ENCODE data around the gene ZSWIM6. TPM values are rescaled to one million over a fixed set of nuclear protein-coding genes. Genes with fewer than 3 reads are reported as not detected.

ZSWIM6 gene
- total RNA-seq, 8 experiments from 2014 or later, result 8.2 to 54.3 (median 20.2) TPM

GRCh38 chr5:61501971-61502370 is 169.9 kb downstream of the ZSWIM6 start:
- no peak overlapping the region for H3K4me3 ChIP-seq
- peaks cover 2 to 43% of the 10 kb centered on the region in 2 donors for H3K4me1 ChIP-seq (replicated peaks in 1 of 2)
- in situ Hi-C loops (cut with MboI; ENCODE audit: low pct_unique_long_range_greater_than_20kb in 2 of 9, low sequenced_read_pairs in 9 of 9, unreplicated experiment in 9 of 9), result no loop called here
- 60 to 100% (median 98%) methylated on average over 1 to 3 of the region's 3 CpGs; no CpG with 5 or more reads in 2 of the 10 experiments for WGBS, 10 experiments
- no peak for ATAC-seq (replicated peaks in 6 of 8)
- H3K27ac ChIP-seq, result no peak overlapping the region

GRCh38 chr5:61504143-61504770 is 172.2 kb downstream of the ZSWIM6 start:
- WGBS, 10 experiments, result 33 to 100% (median 93%) methylated on average over 1 of the region's 1 CpG; no CpG with 5 or more reads in 2 of the 10 experiments
- in situ Hi-C loops (cut with MboI; ENCODE audit: low pct_unique_long_range_greater_than_20kb in 2 of 9, low sequenced_read_pairs in 9 of 9, unreplicated experiment in 9 of 9), result no loop called here

GRCh38 chr5:61505281-61505680 is 173.2 kb downstream of the ZSWIM6 start:
- no peak overlapping the region for H3K4me3 ChIP-seq
- peaks cover 0 to 27% of the 10 kb centered on the region in 2 donors for H3K4me1 ChIP-seq (replicated peaks in 1 of 2)
- in situ Hi-C loops (cut with MboI; ENCODE audit: low pct_unique_long_range_greater_than_20kb in 2 of 9, low sequenced_read_pairs in 9 of 9, unreplicated experiment in 9 of 9), result no loop called here
- ATAC-seq (replicated peaks in 6 of 8), result no peak
- H3K27ac ChIP-seq, result no peak overlapping the region

More at GRCh38 chr5:61504143-61504770, 172.2 kb downstream of the ZSWIM6 start:
- Histone ChIP-seq H3K4me3 (no peak overlapping the region), H3K27ac (no peak overlapping the region), H3K4me1 (replicated peaks in 1 of 2) (peaks cover 0 to 27% of the 10 kb centered on the region in 2 donors)
- peak in 5 of 8 experiments; percentile 81 to 97 (median 92) for ATAC-seq (replicated peaks in 6 of 8)

- H3K27ac ChIP-seq, result no peak overlapping the region
- in situ Hi-C loops (cut with MboI; ENCODE audit: low pct_unique_long_range_greater_than_20kb in 2 of 9, low sequenced_read_pairs in 9 of 9, unreplicated experiment in 9 of 9), result no loop called here
These were observed 175.2 kb downstream of the ZSWIM6 start for GRCh38 chr5:61507232-61507631.

GRCh38 chr5:61516946-61517345 is 184.9 kb downstream of the ZSWIM6 start:
- in situ Hi-C loops (cut with MboI; ENCODE audit: low pct_unique_long_range_greater_than_20kb in 2 of 9, low sequenced_read_pairs in 9 of 9, unreplicated experiment in 9 of 9), result no loop called here
- H3K4me1 ChIP-seq (replicated peaks in 1 of 2), result peaks cover 0 to 3% of the 10 kb centered on the region in 2 donors
- 91 to 100% (median 98%) methylated on average over 2 of the region's 2 CpGs for WGBS, 10 experiments
- H3K27ac ChIP-seq, result no peak overlapping the region
- no peak for ATAC-seq (replicated peaks in 6 of 8)
- no peak overlapping the region for H3K4me3 ChIP-seq

More at GRCh38 chr5:61507232-61507631, 175.2 kb downstream of the ZSWIM6 start:
- peak in 3 of 8 experiments; percentile 64 to 71 (median 71) for ATAC-seq (replicated peaks in 6 of 8)
- Histone ChIP-seq H3K4me1 (replicated peaks in 1 of 2) (peaks cover 0 to 23% of the 10 kb centered on the region in 2 donors), H3K4me3 (no peak overlapping the region)

- no peak for ATAC-seq (replicated peaks in 6 of 8)
- no peak overlapping the region for H3K4me3 ChIP-seq
- 67 to 100% (median 88%) methylated on average over 1 to 6 of the region's 7 CpGs for WGBS, 10 experiments
- H3K4me1 ChIP-seq (replicated peaks in 1 of 2), result peaks cover 11 to 12% of the 10 kb centered on the region in 2 donors
- in situ Hi-C loops (cut with MboI; ENCODE audit: low pct_unique_long_range_greater_than_20kb in 2 of 9, low sequenced_read_pairs in 9 of 9, unreplicated experiment in 9 of 9), result no loop called here
- no peak overlapping the region for H3K27ac ChIP-seq
These were observed 187.7 kb downstream of the ZSWIM6 start for GRCh38 chr5:61519728-61520277.

- in situ Hi-C loops (cut with MboI; ENCODE audit: low pct_unique_long_range_greater_than_20kb in 2 of 9, low sequenced_read_pairs in 9 of 9, unreplicated experiment in 9 of 9), result no loop called here
- Histone ChIP-seq H3K4me3 (no peak overlapping the region), H3K4me1 (replicated peaks in 1 of 2) (peaks cover 29 to 34% of the 10 kb centered on the region in 2 donors), H3K27ac (peak overlapping the region in 1 of 2 donors; percentile 11)
- 94 to 100% (median 100%) methylated on average over 1 to 2 of the region's 2 CpGs; no CpG with 5 or more reads in 5 of the 10 experiments for WGBS, 10 experiments
- peak in 1 of 8 experiments; percentile 31 for ATAC-seq (replicated peaks in 6 of 8)
These were observed 191.0 kb downstream of the ZSWIM6 start for GRCh38 chr5:61523073-61523472.

GRCh38 chr5:61523997-61524396 is 191.9 kb downstream of the ZSWIM6 start:
- 60 to 100% (median 92%) methylated on average over 1 to 3 of the region's 3 CpGs for WGBS, 10 experiments
- Histone ChIP-seq H3K4me1 (replicated peaks in 1 of 2) (peaks cover 33 to 34% of the 10 kb centered on the region in 2 donors), H3K4me3 (no peak overlapping the region), H3K27ac (no peak overlapping the region)
- in situ Hi-C loops (cut with MboI; ENCODE audit: low pct_unique_long_range_greater_than_20kb in 2 of 9, low sequenced_read_pairs in 9 of 9, unreplicated experiment in 9 of 9), result no loop called here
- no peak for ATAC-seq (replicated peaks in 6 of 8)

- Histone ChIP-seq H3K4me1 (replicated peaks in 1 of 2) (peaks cover 31 to 33% of the 10 kb centered on the region in 2 donors), H3K4me3 (peak overlapping the region in 1 of 5 donors; percentile 11), H3K27ac (peak overlapping the region; percentile 44 to 83)
- peak in 6 of 8 experiments; percentile 71 to 97 (median 95) for ATAC-seq (replicated peaks in 6 of 8)
- in situ Hi-C loops (cut with MboI; ENCODE audit: low pct_unique_long_range_greater_than_20kb in 2 of 9, low sequenced_read_pairs in 9 of 9, unreplicated experiment in 9 of 9), result no loop called here
- WGBS, 10 experiments, result 0 to 100% (median 26%) methylated on average over 1 to 11 of the region's 12 CpGs; no CpG with 5 or more reads in 2 of the 10 experiments
These were observed 193.6 kb downstream of the ZSWIM6 start for GRCh38 chr5:61525512-61526206.

- Histone ChIP-seq H3K4me1 (replicated peaks in 1 of 2) (peaks cover 31 to 33% of the 10 kb centered on the region in 2 donors), H3K4me3 (peak overlapping the region in 1 of 5 donors; percentile 11), H3K27ac (peak overlapping the region; percentile 44 to 83)
- in situ Hi-C loops (cut with MboI; ENCODE audit: low pct_unique_long_range_greater_than_20kb in 2 of 9, low sequenced_read_pairs in 9 of 9, unreplicated experiment in 9 of 9), result no loop called here
- 20 to 100% (median 31%) methylated on average over 1 to 5 of the region's 5 CpGs; no CpG with 5 or more reads in 1 of the 10 experiments for WGBS, 10 experiments
- peak in 5 of 8 experiments; percentile 50 to 64 (median 55) for ATAC-seq (replicated peaks in 6 of 8)
These were observed 194.1 kb downstream of the ZSWIM6 start for GRCh38 chr5:61526207-61526519.

- 91 to 100% (median 100%) methylated on average over 1 to 4 of the region's 4 CpGs for WGBS, 10 experiments
- in situ Hi-C loops (cut with MboI; ENCODE audit: low pct_unique_long_range_greater_than_20kb in 2 of 9, low sequenced_read_pairs in 9 of 9, unreplicated experiment in 9 of 9), result no loop called here
- no peak for ATAC-seq (replicated peaks in 6 of 8)
- Histone ChIP-seq H3K27ac (no peak overlapping the region), H3K4me1 (replicated peaks in 1 of 2) (peaks cover 0 to 5% of the 10 kb centered on the region in 2 donors), H3K4me3 (no peak overlapping the region)
These were observed 200.9 kb downstream of the ZSWIM6 start for GRCh38 chr5:61532983-61533382.

- in situ Hi-C loops (cut with MboI; ENCODE audit: low pct_unique_long_range_greater_than_20kb in 2 of 9, low sequenced_read_pairs in 9 of 9, unreplicated experiment in 9 of 9), result no loop called here
- H3K27ac ChIP-seq, result no peak overlapping the region
- no peaks in the 10 kb centered on the region for H3K4me1 ChIP-seq (replicated peaks in 1 of 2)
- ATAC-seq (replicated peaks in 6 of 8), result no peak
- H3K4me3 ChIP-seq, result no peak overlapping the region
- 60 to 100% (median 95%) methylated on average over 1 to 5 of the region's 5 CpGs; no CpG with 5 or more reads in 2 of the 10 experiments for WGBS, 10 experiments
These were observed 202.6 kb downstream of the ZSWIM6 start for GRCh38 chr5:61534481-61535267.

- H3K4me3 ChIP-seq, result no peak overlapping the region
- ATAC-seq (replicated peaks in 6 of 8), result no peak
- no peaks in the 10 kb centered on the region for H3K4me1 ChIP-seq (replicated peaks in 1 of 2)
- in situ Hi-C loops (cut with MboI; ENCODE audit: low pct_unique_long_range_greater_than_20kb in 2 of 9, low sequenced_read_pairs in 9 of 9, unreplicated experiment in 9 of 9), result no loop called here
- 67 to 100% (median 96%) methylated on average over 1 to 7 of the region's 7 CpGs for WGBS, 10 experiments
- H3K27ac ChIP-seq, result no peak overlapping the region
These were observed 203.8 kb downstream of the ZSWIM6 start for GRCh38 chr5:61535828-61536227.

All from motor neuron (in vitro differentiated cells).